Pancreas (tissue), 10 donors: ENCODE data around the gene COQ10A. TPM values are rescaled to one million over a fixed set of nuclear protein-coding genes. Genes with fewer than 3 reads are reported as not detected.
"Not testable (repeated sequence)": the region's sequence is repeated elsewhere in the genome, so short reads cannot be mapped to it uniquely, and the experiment has no call there.

ENCODE experiments used
- ATAC-seq, 4 donors: fragments of 200-7000 bp; cut with Tn5 transposase; one replicate each; pipeline versions ENCODE4 v1.8.0 to v1.9.1; 2020; ENCODE audit warnings: mild to moderate bottlenecking in 4 of 4, moderate library complexity in 4 of 4
- DNase-seq, 6 donors: peaks; one replicate each; pipeline ENCODE4 v3.0.0-alpha.2; 2020
- FAIRE-seq: peaks from 2 replicates; lab custom pipeline; 2012; peaks lifted over from hg19 to GRCh38; lab: Jason Lieb, UNC
- H3K27ac ChIP-seq, 4 donors: fragments of 200-600 bp; sonication (generic); 1 replicate in 3 of 4; 2 replicates in 1 of 4; pipeline versions ENCODE4 v1.5.0 to v1.8.0; 2020
- H3K27me3 ChIP-seq, 4 donors: fragments of 200-600 bp; one replicate each; pipeline ENCODE4 v1.8.0; 2021
- H3K36me3 ChIP-seq, 3 donors: fragments of 200-600 bp; sonication (generic) in 1 of 3; one replicate each; pipeline versions ENCODE4 v1.5.0 to v1.8.0; 2020 to 2021
- H3K4me1 ChIP-seq, 3 donors: fragments of 200-600 bp; one replicate each; pipeline ENCODE4 v1.8.0; 2021
- H3K4me3 ChIP-seq, 4 donors: fragments of 200-600 bp; sonication (generic) in 2 of 4; one replicate each; pipeline versions ENCODE4 v1.5.0 to v1.8.0; 2020 to 2021
- H3K9me3 ChIP-seq, 4 donors: fragments of 200-600 bp; one replicate each; pipeline ENCODE4 v1.8.0; 2021
- CTCF ChIP-seq, 4 donors: fragments of 200-600 bp; sonication (generic) in 3 of 4; IDR thresholded peaks; one replicate each; pipeline versions ENCODE4 v1.5.0 to v1.8.0; 2021; ENCODE audit warnings: antibody characterized with exemption in 4 of 4
- WGBS, 2 donors: extraction: QIAGEN DNeasy Blood & Tissue Kit; methylation state at CpG; one replicate each; pipeline ENCODE4 v1.1.7; 2013; 5-methylcytosine and 5-hydroxymethylcytosine counted together
- intact Hi-C, 3 donors: fragments of 100-400 bp; cut with DNase I; formaldehyde crosslinking; loops; one replicate each; pipeline versions ENCODE4 v1.11.1 to v1.14.2; 2022
- polyA plus RNA-seq, 2 donors: library from polyadenylated mRNA; stranded (reverse); fragments of 200-250 nt; gene quantifications; one replicate each; pipeline ENCODE4 v1.2.3, GENCODE V29; 2013
- total RNA-seq, 6 donors: library from RNA; stranded (reverse); fragmentation: NEBNext Ultra II Directional in 4 of 6; extraction: Animal tissue kit (Norgen Biotek cat#: 25700) in 4 of 6; gene quantifications; one replicate each; pipeline versions ENCODE4 v1.2.1 to v1.2.4, GENCODE V29; 2021 to 2023
- donor health status: healthy with polysubstance abuse.
- donor health status: DM: no; HTN: no; CAD: no; lungs with moderate emphysema.
- donor health status: DM: no; HTN: no; CAD: no.
- donor health status: control.
- donor health status: control.
- donor health status: Bipolar disorder and iron deficiency.
- donor health status: DM: yes; HTN: yes; CAD: no.
- donor health status: DM: no; HTN: no; CAD: no.
- donor health status: DM: no; HTN: no; CAD: no.
- donor health status: DM: yes; HTN: yes; CAD: no.

Gene COQ10A
- total and polyA plus RNA-seq, 8 donors = 8.0 to 36.4 (median 11.8) TPM

GRCh38 chr12:56280849-56281248 is 14.1 kb downstream of the COQ10A start:
- Histone ChIP-seq H3K4me3 (no peak overlapping the region), H3K27me3 (no peaks in the 10 kb centered on the region), H3K4me1 (peaks cover 0 to 3% (median 0%) of the 10 kb centered on the region in 3 donors), H3K27ac (no peak overlapping the region), H3K9me3 (no peaks in the 10 kb centered on the region), H3K36me3 (peaks cover 15 to 68% (median 30%) of the 10 kb centered on the region in 3 donors)
- no peak for TF ChIP-seq CTCF (IDR thresholded peaks at IDR 0.05)
- ATAC-seq (peak in 3 of 4 donors; percentile 42 to 46 (median 45)), FAIRE-seq (no peak), DNase-seq (peak in 1 of 6 donors; percentile 30)
- intact Hi-C loops = no loop called here

- WGBS, 2 donors = 71 to 73% methylated on average over 6 of the region's 6 CpGs
Measured at GRCh38 chr12:56282030-56282429, 15.3 kb downstream of the COQ10A start.

GRCh38 chr12:56282579-56282978 is 15.8 kb downstream of the COQ10A start:
- H3K36me3 ChIP-seq = peaks cover 15 to 57% (median 24%) of the 10 kb centered on the region in 3 donors

More at GRCh38 chr12:56282030-56282429, 15.3 kb downstream of the COQ10A start:
- DNase-seq (no peak), ATAC-seq (no peak), FAIRE-seq (no peak)
- Histone ChIP-seq H3K27me3 (no peaks in the 10 kb centered on the region), H3K27ac (no peak overlapping the region), H3K4me3 (no peak overlapping the region), H3K9me3 (no peaks in the 10 kb centered on the region), H3K4me1 (peaks cover 0 to 15% (median 0%) of the 10 kb centered on the region in 3 donors), H3K36me3 (peaks cover 15 to 60% (median 24%) of the 10 kb centered on the region in 3 donors)
- intact Hi-C loops = no loop called here
- no peak for TF ChIP-seq CTCF (IDR thresholded peaks at IDR 0.05)

GRCh38 chr12:56284263-56284662 is 17.5 kb downstream of the COQ10A start:
- DNase-seq, H3K27ac ChIP-seq, H3K9me3 ChIP-seq, H3K27me3 ChIP-seq, ATAC-seq, H3K4me3 ChIP-seq, intact Hi-C loops, FAIRE-seq: not testable (repeated sequence)
- WGBS, 2 donors = 88 to 96% methylated on average over 5 of the region's 5 CpGs
- Histone ChIP-seq H3K36me3 (peaks cover 12 to 40% (median 21%) of the 10 kb centered on the region in 3 donors), H3K4me1 (peaks cover 0 to 21% (median 0%) of the 10 kb centered on the region in 3 donors)

More at GRCh38 chr12:56282579-56282978, 15.8 kb downstream of the COQ10A start:
- no peaks in the 10 kb centered on the region for H3K9me3 ChIP-seq
- peaks cover 0 to 20% (median 0%) of the 10 kb centered on the region in 3 donors for H3K4me1 ChIP-seq
- no peak for TF ChIP-seq CTCF (IDR thresholded peaks at IDR 0.05)
- H3K4me3 ChIP-seq = no peak overlapping the region
- FAIRE-seq = no peak
- intact Hi-C loops = no loop called here
- H3K27me3 ChIP-seq = no peaks in the 10 kb centered on the region
- H3K27ac ChIP-seq = no peak overlapping the region
- no peak for ATAC-seq
- no peak for DNase-seq
- 93 to 100% methylated on average over 2 of the region's 2 CpGs for WGBS, 2 donors

GRCh38 chr12:56286044-56286830 is 19.5 kb downstream of the COQ10A start:
- Histone ChIP-seq H3K27me3 (no peaks in the 10 kb centered on the region), H3K9me3 (no peaks in the 10 kb centered on the region), H3K36me3 (peaks cover 7 to 39% (median 20%) of the 10 kb centered on the region in 3 donors), H3K4me1 (peaks cover 0 to 21% (median 0%) of the 10 kb centered on the region in 3 donors), H3K27ac (peak overlapping the region in 2 of 4 donors; percentile 5 to 31), H3K4me3 (no peak overlapping the region)
- 19 to 20% methylated on average over 4 of the region's 4 CpGs for WGBS, 2 donors
- FAIRE-seq (no peak), DNase-seq (no peak), ATAC-seq (peak in 3 of 4 donors; percentile 40 to 71 (median 40))
- intact Hi-C loops = no loop called here
- no peak for TF ChIP-seq CTCF (IDR thresholded peaks at IDR 0.05)
